Retinal pigment epithelial cell (primary cell): ENCODE measurements around the gene ERAL1.

Experiments used
- DNase-seq: peaks from one replicate; pipeline ENCODE4 v3.0.0-alpha.2; 2010; ENCODE audit warnings: low read depth
- H3K4me3 ChIP-seq: 2 replicates; pipeline ENCODE4 v1.5.1; 2011; ENCODE audit warnings: mild to moderate bottlenecking, low read length, control low read depth, moderate library complexity
- TF ChIP-seq, protein P1 (sequence below): conservative IDR thresholded peaks from 2 replicates; pipeline ENCODE4 v1.5.1; 2011; ENCODE audit warnings: low read depth, low read length, control low read depth, inconsistent platforms

Gene ERAL1

DNA sequence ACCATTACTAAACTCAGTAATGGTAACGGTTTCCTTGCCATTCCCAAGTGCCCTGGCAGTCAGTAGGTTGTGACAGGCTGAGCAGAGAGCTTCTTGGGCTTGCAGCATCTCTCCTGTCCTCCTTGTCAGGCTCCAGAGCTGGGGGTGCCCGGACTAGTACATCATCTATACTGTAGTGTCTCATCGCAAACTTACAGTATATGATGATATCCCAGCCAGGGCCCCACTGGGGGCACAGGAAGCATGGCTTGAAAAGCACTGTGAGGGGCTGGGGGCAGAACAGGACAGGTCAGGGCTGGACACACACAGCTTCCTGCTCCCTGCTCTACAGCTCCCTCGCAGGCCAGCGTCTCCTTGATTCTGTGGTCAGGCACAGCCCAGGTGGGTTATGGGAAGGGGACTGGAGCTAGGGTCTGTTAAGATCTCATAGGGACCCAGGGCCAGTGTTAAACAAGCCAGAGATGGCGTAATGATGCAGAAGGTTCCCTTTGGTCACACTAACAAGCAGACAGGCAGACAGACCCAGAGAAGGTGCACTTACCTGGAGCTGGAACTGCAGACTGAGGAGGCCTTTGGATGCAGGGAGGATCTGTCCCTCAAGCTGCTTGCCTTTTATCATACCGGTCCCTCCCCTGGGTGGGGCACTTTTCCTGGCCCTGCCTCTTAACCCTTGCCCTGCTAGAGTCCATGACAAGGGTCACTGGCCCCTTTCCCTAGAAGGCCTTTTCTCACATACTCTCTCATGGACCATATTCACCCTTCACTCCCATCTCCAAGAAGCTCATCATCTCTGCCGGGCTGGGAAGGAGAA lies 6.8 kb downstream of the ERAL1 start:
- TF ChIP-seq, protein P1, sequence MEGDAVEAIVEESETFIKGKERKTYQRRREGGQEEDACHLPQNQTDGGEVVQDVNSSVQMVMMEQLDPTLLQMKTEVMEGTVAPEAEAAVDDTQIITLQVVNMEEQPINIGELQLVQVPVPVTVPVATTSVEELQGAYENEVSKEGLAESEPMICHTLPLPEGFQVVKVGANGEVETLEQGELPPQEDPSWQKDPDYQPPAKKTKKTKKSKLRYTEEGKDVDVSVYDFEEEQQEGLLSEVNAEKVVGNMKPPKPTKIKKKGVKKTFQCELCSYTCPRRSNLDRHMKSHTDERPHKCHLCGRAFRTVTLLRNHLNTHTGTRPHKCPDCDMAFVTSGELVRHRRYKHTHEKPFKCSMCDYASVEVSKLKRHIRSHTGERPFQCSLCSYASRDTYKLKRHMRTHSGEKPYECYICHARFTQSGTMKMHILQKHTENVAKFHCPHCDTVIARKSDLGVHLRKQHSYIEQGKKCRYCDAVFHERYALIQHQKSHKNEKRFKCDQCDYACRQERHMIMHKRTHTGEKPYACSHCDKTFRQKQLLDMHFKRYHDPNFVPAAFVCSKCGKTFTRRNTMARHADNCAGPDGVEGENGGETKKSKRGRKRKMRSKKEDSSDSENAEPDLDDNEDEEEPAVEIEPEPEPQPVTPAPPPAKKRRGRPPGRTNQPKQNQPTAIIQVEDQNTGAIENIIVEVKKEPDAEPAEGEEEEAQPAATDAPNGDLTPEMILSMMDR = no peak
- no peak for DNase-seq
- H3K4me3 ChIP-seq = no peak overlapping the region

DNA sequence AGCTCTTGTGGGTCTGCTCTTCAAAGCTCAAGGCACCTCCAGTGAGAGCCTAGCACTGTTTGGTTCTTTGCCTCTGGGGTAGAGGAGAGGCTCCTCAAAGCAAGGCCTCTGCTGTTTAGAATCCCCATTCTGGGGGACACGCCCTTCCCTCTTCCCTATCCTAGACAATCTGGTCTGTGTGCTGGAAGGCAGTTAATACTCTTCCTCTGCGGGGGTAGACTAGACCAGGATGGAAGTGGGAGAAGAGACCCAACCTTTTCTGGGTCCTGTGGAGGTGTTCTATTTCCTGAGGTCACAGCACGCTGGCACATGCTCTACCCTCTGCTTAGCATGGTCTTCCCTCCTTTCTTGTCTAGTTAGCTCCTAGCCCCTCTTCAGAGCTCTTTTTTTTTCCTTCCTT lies 7.7 kb downstream of the ERAL1 start:
- H3K4me3 ChIP-seq = no peak overlapping the region
- TF ChIP-seq, protein P1 = no peak
- DNase-seq = no peak

DNA sequence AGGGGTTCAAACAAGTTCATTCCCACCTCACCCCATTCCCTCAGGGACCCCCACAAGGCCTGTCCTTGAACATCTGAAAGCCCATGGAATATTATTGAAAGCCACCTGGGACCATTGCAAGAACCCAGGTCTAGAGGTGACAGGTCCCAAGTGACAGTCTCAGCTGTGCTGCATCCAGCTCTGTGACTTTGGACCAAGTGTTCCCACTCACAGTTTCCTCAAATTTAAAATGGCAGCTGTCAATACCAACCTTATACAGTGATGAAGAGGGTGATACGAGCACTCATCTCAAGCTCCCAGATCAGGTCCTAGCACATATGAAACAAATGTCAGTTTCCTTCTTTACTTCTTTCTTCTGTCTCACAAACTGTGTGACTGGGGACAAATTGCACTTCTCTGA lies 9.1 kb downstream of the ERAL1 start:
- no peak for DNase-seq
- no peak overlapping the region for H3K4me3 ChIP-seq
- TF ChIP-seq, protein P1 = no peak

DNA sequence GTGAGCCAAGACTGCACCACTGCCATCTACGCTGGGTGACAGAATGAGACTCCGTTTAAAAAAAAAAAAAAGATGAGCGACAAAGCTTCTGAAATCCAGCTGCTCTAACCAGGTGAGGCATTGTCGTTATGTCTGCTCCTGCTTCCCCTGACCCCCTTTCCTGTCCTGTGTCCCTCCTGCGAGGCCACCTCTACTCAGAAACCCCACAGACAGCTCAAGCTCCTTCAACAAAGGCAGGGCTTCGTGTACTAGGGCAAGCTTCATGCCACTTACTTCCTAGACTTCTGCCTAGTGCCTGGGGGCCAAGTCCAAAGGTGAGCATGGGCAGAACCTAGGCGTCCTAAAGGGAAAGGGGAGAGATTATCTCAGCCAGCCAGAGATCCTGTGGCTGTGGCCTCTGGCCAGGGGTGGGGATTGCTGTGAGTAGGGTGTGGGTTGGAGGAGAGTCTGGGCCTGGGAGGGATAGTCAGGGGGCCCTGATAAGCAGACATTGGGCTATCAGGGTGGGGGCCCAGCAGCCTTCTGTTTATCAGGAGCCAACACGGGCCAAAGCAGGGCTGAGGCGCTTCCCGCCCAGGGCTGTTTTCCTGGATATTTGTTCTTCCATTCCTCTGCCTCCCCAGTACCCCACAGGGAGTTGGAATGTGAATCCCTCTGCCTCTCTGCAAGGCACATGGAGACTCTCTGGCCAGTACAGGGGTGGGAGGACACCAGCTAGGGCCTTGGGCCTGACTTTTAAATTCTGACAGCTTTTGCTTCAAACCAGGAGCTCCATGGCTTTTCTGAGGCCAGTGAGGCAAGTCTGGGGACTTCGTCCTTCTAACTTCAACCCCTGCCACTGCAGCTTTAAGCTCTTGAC lies 10.4 kb downstream of the ERAL1 start:
- TF ChIP-seq, protein P1 = no peak
- DNase-seq = no peak
- no peak overlapping the region for H3K4me3 ChIP-seq

DNA sequence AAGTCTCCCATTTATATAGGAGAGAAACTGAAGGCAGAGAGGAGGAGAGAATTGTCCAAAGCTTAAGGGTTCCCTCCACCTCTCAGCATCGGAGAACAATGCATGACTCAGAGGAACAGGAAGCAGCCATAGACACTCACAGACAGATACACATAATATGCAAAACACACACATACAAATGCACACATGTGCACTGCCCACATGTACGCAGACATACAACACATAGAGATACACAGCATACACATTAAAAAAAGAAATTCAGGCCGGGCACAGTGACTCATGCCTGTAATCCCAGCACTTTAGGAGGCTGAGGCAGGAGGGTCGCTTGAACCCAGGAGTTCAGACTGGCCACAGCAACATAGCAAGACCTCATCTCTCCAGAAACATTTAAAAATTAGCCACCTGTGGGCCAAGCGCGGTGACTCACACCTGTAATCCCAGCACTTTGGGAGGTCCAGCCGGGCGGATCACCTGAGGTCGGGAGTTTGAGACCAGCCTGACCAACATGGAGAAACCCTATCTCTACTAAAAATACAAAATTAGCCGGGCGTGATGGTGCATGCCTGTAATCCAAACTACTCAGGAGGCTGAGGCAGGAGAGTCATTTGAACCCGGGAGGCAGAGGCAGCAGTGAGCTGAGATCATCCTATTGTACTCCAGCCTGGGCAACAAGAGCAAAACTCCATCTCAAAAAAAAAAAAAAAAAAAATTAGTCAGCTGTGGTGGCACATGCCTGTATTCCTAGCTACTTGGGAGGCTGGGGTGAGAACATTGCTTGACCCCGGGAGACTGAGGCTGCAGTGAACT lies 11.3 kb downstream of the ERAL1 start:
- DNase-seq = no peak
- H3K4me3 ChIP-seq = no peak overlapping the region
- TF ChIP-seq, protein P1 = no peak

DNA sequence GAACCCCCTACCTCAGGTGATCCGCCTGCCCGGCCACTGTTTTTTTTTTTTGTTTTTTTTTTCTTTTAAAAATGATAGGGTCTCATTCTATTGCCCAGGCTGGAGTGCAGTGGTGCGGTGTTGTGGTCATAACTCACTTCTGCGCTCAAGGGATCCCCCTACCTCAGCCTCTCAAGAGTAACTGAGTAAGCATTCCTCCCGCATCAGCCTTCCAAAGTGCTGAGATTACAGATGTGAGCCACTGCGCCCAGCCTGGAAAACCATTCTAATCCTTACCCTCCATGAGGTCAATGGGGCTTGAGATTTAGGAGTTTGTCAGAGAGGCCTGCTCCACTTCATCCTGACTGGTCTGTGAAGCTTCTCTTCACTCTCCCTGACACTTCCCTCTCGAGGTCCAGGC lies 12.5 kb downstream of the ERAL1 start:
- H3K4me3 ChIP-seq = no peak overlapping the region
- TF ChIP-seq, protein P1 = no peak
- no peak for DNase-seq
